GM12878 (cell line): ENCODE data around the gene IL10RA. TPM values are rescaled to one million over a fixed set of nuclear protein-coding genes. Genes with fewer than 3 reads are reported as not detected.

ENCODE experiments used
- ATAC-seq: fragments of 200-7000 bp; cut with Tn5 transposase; 3 replicates; pipeline ENCODE4 v1.9.1; 2020; ENCODE audit warnings: mild to moderate bottlenecking, moderate library complexity
- BruUV-seq: library from RNA; stranded (reverse); fragments of 400-500 nt; replicated peaks from 2 replicates; lab custom pipeline; 2021; lab: Mats Ljungman, UMichigan
- CTCF ChIA-PET: fragments of 300-600 bp; sonication (Branson Sonifier 250); formaldehyde crosslinking; extraction: SDS; loops from one replicate; lab custom pipeline; 2021; ENCODE audit warnings: inconsistent platforms; lab: Yijun Ruan, JAX
- POLR2A ChIA-PET: fragments of 350-600 bp; formaldehyde crosslinking; extraction: SDS; loops from one replicate; lab custom pipeline; 2021; ENCODE audit warnings: inconsistent platforms; lab: Charles Lee
- RAD21 ChIA-PET: fragments of 300-600 bp; sonication (Branson Sonifier 250); formaldehyde crosslinking; loops from one replicate; lab custom pipeline; 2023; ENCODE audit warnings: antibody characterized with exemption; ENCODE audit not compliant: unreplicated experiment; lab: Charles Lee
- SMC1A ChIA-PET: fragments of 300-600 bp; sonication (Branson Sonifier 250); formaldehyde crosslinking; loops from one replicate; lab custom pipeline; 2023; ENCODE audit not compliant: unreplicated experiment, uncharacterized antibody; lab: Charles Lee
- DNase-seq: peaks from one replicate; pipeline ENCODE4 v3.0.0-alpha.2; 2011; ENCODE audit warnings: low read depth, low spot score
- FAIRE-seq: peaks from 3 replicates; lab custom pipeline; 2011; peaks lifted over from hg19 to GRCh38; lab: Jason Lieb, UNC
- H2AFZ ChIP-seq: 2 replicates; pipeline ENCODE4 v1.6.0; 2011; ENCODE audit warnings: low read depth, low read length, control low read depth; ENCODE audit not compliant: control insufficient read depth
- H3K27ac ChIP-seq: 2 replicates; pipeline ENCODE4 v1.5.1; 2011; ENCODE audit warnings: control low read depth; ENCODE audit not compliant: control insufficient read depth, insufficient read depth
- H3K27me3 ChIP-seq, 2 experiments: replicated peaks in 1 of 2; 2 replicates each; pipeline versions ENCODE4 v1.6.0 to v1.6.1; 2011; ENCODE audit warnings: low read length in 1 of 2; ENCODE audit not compliant: control insufficient read depth in 2 of 2, insufficient read depth in 2 of 2
- H3K36me3 ChIP-seq, 2 experiments: 2 replicates each; pipeline ENCODE4 v1.5.1; 2011; ENCODE audit warnings: low read length in 1 of 2; ENCODE audit not compliant: control insufficient read depth in 2 of 2, insufficient read depth in 2 of 2
- H3K4me1 ChIP-seq: 2 replicates; pipeline ENCODE4 v1.6.1; 2011; ENCODE audit warnings: mild to moderate bottlenecking, low read length, moderate library complexity, mixed read lengths; ENCODE audit not compliant: control insufficient read depth, insufficient read depth
- H3K4me2 ChIP-seq: 2 replicates; pipeline ENCODE4 v1.6.0; 2011; ENCODE audit warnings: control low read depth; ENCODE audit not compliant: control insufficient read depth, insufficient read depth
- H3K4me3 ChIP-seq: fragments of 200-600 bp; sonication (generic); 2 replicates; pipeline ENCODE4 v1.5.1; 2016
- H3K79me2 ChIP-seq: 2 replicates; pipeline ENCODE4 v1.6.0; 2011; ENCODE audit warnings: low read length; ENCODE audit not compliant: control insufficient read depth, insufficient read depth
- H3K9ac ChIP-seq: 2 replicates; pipeline ENCODE4 v1.8.0; 2011; ENCODE audit warnings: low read length, control low read depth, mixed read lengths; ENCODE audit not compliant: control insufficient read depth, insufficient read depth
- H3K9me3 ChIP-seq: replicated peaks from 3 replicates; pipeline ENCODE4 v1.5.1; 2011; ENCODE audit warnings: mild to moderate bottlenecking, low read length; ENCODE audit not compliant: control insufficient read depth, insufficient read depth
- H4K20me1 ChIP-seq: 2 replicates; pipeline ENCODE4 v1.6.0; 2011; ENCODE audit not compliant: control insufficient read depth, insufficient read depth
- BCL11A ChIP-seq: IDR thresholded peaks from 2 replicates; pipeline ENCODE4 v1.6.1; 2011; ENCODE audit warnings: low read depth, low read length
- EZH2 ChIP-seq: IDR thresholded peaks from 2 replicates; pipeline ENCODE4 v1.6.1; 2012; ENCODE audit warnings: low read depth, mild to moderate bottlenecking, control low read depth, inconsistent platforms, low read length, borderline replicate concordance; ENCODE audit not compliant: control insufficient read depth
- JUND ChIP-seq: IDR thresholded peaks from 2 replicates; pipeline ENCODE4 v1.6.1; 2012; ENCODE audit warnings: low read depth, mild to moderate bottlenecking, low read length, improper control_type of control experiment, moderate library complexity
- SREBF2 ChIP-seq: IDR thresholded peaks from 2 replicates; pipeline ENCODE4 v1.6.1; 2012; ENCODE audit warnings: mild to moderate bottlenecking, low read length
- WGBS: methylation state at CpG from one replicate; pipeline ENCODE4 v1.1.6; 2016; ENCODE audit warnings: low lambda C conversion rate; ENCODE audit not compliant: insufficient replicate concordance, insufficient coverage; ENCODE audit errors: missing lambda C conversion rate; 5-methylcytosine and 5-hydroxymethylcytosine counted together
- in situ Hi-C: fragments of 300-500 bp; cut with MboI; formaldehyde crosslinking; loops from 9 replicates; pipeline ENCODE4 v1.14.3; 2018; ENCODE audit warnings: mixed read lengths
- intact Hi-C: fragments of 100-400 bp; cut with micrococcal nuclease; formaldehyde crosslinking; loops from one replicate; pipeline ENCODE4 v1.14.2; 2022; ENCODE audit not compliant: unreplicated experiment
- polyA plus RNA-seq, 11 experiments: library from polyadenylated mRNA; depleted of rRNA in 4 of 11; unstranded in 6 of 11; stranded (reverse) in 5 of 11; fragments of >200 nt; fragmentation: Nextera tagmentation in 4 of 11; fragmentation: Illumina TruSeq in 1 of 11; extraction: Ambion mirVana in 4 of 11; extraction: Trizol in 1 of 11; gene quantifications; 1 replicate in 1 of 11; 2 replicates in 10 of 11; pipeline versions ENCODE4 v1.2.1 to v1.2.3, GENCODE V29; 2011 to 2016; ENCODE audit warnings: inconsistent platforms in 2 of 11, missing spikeins in 2 of 11, low read depth in 1 of 11
- total RNA-seq, 4 experiments: library from RNA; depleted of rRNA in 3 of 4; stranded (reverse); fragments of >200 nt in 3 of 4; fragmentation: Illumina TruSeq in 1 of 4; extraction: Trizol in 1 of 4; gene quantifications; 2 replicates each; pipeline versions ENCODE4 v1.2.1 to v1.2.3, GENCODE V29; 2013 to 2021

The IL10RA gene
- total and polyA plus RNA-seq, 10 of the 15 experiments (the other 5 are each of a cell fraction or from before 2014, with no cell fraction given) = 0.77 to 45.9 (median 9.6) TPM

- Histone ChIP-seq H3K27ac (no peak overlapping the region), H2AFZ (no peak overlapping the region), H3K79me2 (no peaks in the 10 kb centered on the region), H4K20me1 (no peaks in the 10 kb centered on the region), H3K9ac (no peak overlapping the region), H3K4me2 (no peak overlapping the region), H3K36me3 (no peaks in the 10 kb centered on the region), H3K27me3 (no peaks in the 10 kb centered on the region), H3K4me1 (peaks cover 28% of the 10 kb centered on the region), H3K9me3 (no peaks in the 10 kb centered on the region), H3K4me3 (no peak overlapping the region)
- no peak for DNase-seq
- 53% methylated on average over 4 of the region's 4 CpGs for WGBS
- FAIRE-seq = no peak
- in situ Hi-C loops = loop anchor here (5.0 kb wide), 1 partner anchor 100 kb away; no protein-coding TSS in a partner anchor
- SMC1A ChIA-PET = interaction anchor here (0.9 to 5.6 kb wide), 18 partner anchors 10 to 243 kb away, joined by 3 to 58 read pairs (median 6); partner anchors contain the start of gene IL10RA
- CTCF ChIA-PET = interaction anchor here (0.8 to 5.5 kb wide), 10 partner anchors 23 to 240 kb away, joined by 3 to 81 read pairs (median 7); no protein-coding TSS in a partner anchor
- ATAC-seq = no peak
- no TSS peak for BruUV-seq
- RAD21 ChIA-PET = interaction anchor here (0.7 to 4.6 kb wide), 7 partner anchors 15 to 240 kb away, joined by 3 to 35 read pairs (median 5); partner anchors contain the start of gene IL10RA
- TF ChIP-seq JUND (no peak), BCL11A (no peak), SREBF2 (no peak), EZH2 (no peak)
- POLR2A ChIA-PET = interaction anchor here (0.8 to 2.6 kb wide), 4 partner anchors 50 to 97 kb away, joined by 3 to 8 read pairs (median 4); no protein-coding TSS in a partner anchor
- intact Hi-C loops = loop anchor here (5.0 kb wide), 1 partner anchor 35 kb away; no protein-coding TSS in a partner anchor
Measured at GRCh38 chr11:118047749-118048148, 61.6 kb downstream of the IL10RA start.
